Lung (tissue), 12 donors: Measurements from ENCODE around the gene EPS8L1. TPM values are rescaled to one million over a fixed set of nuclear protein-coding genes. Genes with fewer than 3 reads are reported as not detected.
"Not testable (repeated sequence)": the region's sequence is repeated elsewhere in the genome, so short reads cannot be mapped to it uniquely, and the experiment has no call there.

Experiments
- ATAC-seq: fragments of 200-7000 bp; cut with Tn5 transposase; one replicate; pipeline ENCODE4 v1.9.1; 2020; ENCODE audit warnings: moderate number of reproducible peaks; ENCODE audit not compliant: insufficient read depth, low FRiP score
- DNase-seq, 3 donors: peaks; one replicate each; pipeline ENCODE4 v3.0.0-alpha.2; 2013 to 2017
- H3K27ac ChIP-seq, 2 donors: one replicate each; pipeline ENCODE4 v1.5.1; 2013; ENCODE audit warnings: mild to moderate bottlenecking in 2 of 2, moderate library complexity in 2 of 2, control low read depth in 1 of 2, inconsistent platforms in 1 of 2, low read depth in 1 of 2, low read length in 1 of 2
- H3K27me3 ChIP-seq, 3 donors: one replicate each; pipeline ENCODE4 v1.5.1; 2013; ENCODE audit warnings: low read length in 2 of 3; ENCODE audit not compliant: control insufficient read depth in 3 of 3, insufficient read depth in 3 of 3
- H3K36me3 ChIP-seq, 4 donors: one replicate each; pipeline ENCODE4 v1.5.1; 2013; ENCODE audit warnings: low read length in 4 of 4, mild to moderate bottlenecking in 1 of 4, moderate library complexity in 1 of 4; ENCODE audit not compliant: control insufficient read depth in 4 of 4, insufficient read depth in 4 of 4
- H3K4me1 ChIP-seq, 5 donors: one replicate each; pipeline ENCODE4 v1.5.1; 2013; ENCODE audit warnings: low read length in 5 of 5, mild to moderate bottlenecking in 2 of 5, moderate library complexity in 1 of 5; ENCODE audit not compliant: control insufficient read depth in 5 of 5, insufficient read depth in 5 of 5
- H3K4me3 ChIP-seq: one replicate; pipeline ENCODE4 v1.5.1; 2013; ENCODE audit warnings: mild to moderate bottlenecking, control low read depth, moderate library complexity
- H3K9ac ChIP-seq, 2 donors: one replicate each; pipeline ENCODE4 v1.5.1; 2013; ENCODE audit warnings: low read length in 2 of 2, control low read depth in 1 of 2; ENCODE audit not compliant: insufficient read depth in 1 of 2
- H3K9me3 ChIP-seq, 4 donors: one replicate each; pipeline ENCODE4 v1.5.1; 2013; ENCODE audit warnings: low read length in 3 of 4, mild to moderate bottlenecking in 1 of 4, moderate library complexity in 1 of 4; ENCODE audit not compliant: control insufficient read depth in 4 of 4, insufficient read depth in 3 of 4
- WGBS, 2 donors: extraction: QIAGEN DNeasy Blood & Tissue Kit; methylation state at CpG; one replicate each; pipeline ENCODE4 v1.1.7; 2013; 5-methylcytosine and 5-hydroxymethylcytosine counted together
- polyA plus RNA-seq, 2 donors: library from polyadenylated mRNA; stranded (reverse); fragments of 200-250 nt; gene quantifications; one replicate each; pipeline ENCODE4 v1.2.1, GENCODE V29; 2013
- total RNA-seq, 2 donors: library from RNA; depleted of rRNA in 1 of 2; stranded (reverse); fragments of >200 nt in 1 of 2; gene quantifications; one replicate each; pipeline ENCODE4 v1.2.1, GENCODE V29; 2014 to 2021
- TF ChIP-seq, protein P1 (sequence below): IDR thresholded peaks from 2 replicates; pipeline ENCODE4 v1.5.1; 2012; ENCODE audit warnings: mild to moderate bottlenecking; ENCODE audit errors: control extremely low read depth, extremely low read depth
- donor health status: control.
- donor health status: control.
- donor health status: Bipolar disorder and iron deficiency.
- donor health status: healthy.
- donor health status: DM: yes; HTN: yes; CAD: no.

EPS8L1 gene
- total and polyA plus RNA-seq, 4 donors: 19.5 to 61.8 (median 36.8) TPM

DNA sequence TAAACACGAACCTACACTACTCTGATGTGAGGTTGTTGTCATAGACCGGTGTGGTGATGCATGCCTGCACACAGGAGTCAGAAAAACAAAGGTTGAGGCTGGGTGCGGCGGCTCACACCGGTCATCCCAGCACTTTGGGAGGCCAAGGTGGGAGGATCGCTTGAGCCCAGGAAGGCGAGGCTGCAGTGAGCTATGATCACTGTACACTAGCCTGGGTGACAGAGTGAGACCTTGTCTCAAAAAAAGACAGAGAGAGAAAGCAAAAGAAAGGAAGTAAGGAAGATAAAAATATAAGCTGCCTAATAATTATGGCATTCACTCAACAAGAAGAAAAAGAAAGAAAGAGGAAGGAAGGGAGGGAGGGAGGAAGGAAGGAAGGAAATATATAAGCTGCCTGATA lies 46.9 kb upstream of the EPS8L1 start:
- WGBS, 2 donors: 88 to 89% methylated on average over 7 of the region's 7 CpGs
- Histone ChIP-seq H3K9me3 (peaks cover 0 to 2% (median 0%) of the 10 kb centered on the region in 4 donors), H3K4me3 (no peak overlapping the region), H3K27me3 (no peaks in the 10 kb centered on the region), H3K36me3 (peaks cover 0 to 3% (median 0%) of the 10 kb centered on the region in 4 donors), H3K9ac (no peak overlapping the region), H3K27ac (no peak overlapping the region), H3K4me1 (no peaks in the 10 kb centered on the region)
- ATAC-seq (no peak), DNase-seq (no peak)
- TF ChIP-seq, protein P1, sequence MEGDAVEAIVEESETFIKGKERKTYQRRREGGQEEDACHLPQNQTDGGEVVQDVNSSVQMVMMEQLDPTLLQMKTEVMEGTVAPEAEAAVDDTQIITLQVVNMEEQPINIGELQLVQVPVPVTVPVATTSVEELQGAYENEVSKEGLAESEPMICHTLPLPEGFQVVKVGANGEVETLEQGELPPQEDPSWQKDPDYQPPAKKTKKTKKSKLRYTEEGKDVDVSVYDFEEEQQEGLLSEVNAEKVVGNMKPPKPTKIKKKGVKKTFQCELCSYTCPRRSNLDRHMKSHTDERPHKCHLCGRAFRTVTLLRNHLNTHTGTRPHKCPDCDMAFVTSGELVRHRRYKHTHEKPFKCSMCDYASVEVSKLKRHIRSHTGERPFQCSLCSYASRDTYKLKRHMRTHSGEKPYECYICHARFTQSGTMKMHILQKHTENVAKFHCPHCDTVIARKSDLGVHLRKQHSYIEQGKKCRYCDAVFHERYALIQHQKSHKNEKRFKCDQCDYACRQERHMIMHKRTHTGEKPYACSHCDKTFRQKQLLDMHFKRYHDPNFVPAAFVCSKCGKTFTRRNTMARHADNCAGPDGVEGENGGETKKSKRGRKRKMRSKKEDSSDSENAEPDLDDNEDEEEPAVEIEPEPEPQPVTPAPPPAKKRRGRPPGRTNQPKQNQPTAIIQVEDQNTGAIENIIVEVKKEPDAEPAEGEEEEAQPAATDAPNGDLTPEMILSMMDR: no peak

DNA sequence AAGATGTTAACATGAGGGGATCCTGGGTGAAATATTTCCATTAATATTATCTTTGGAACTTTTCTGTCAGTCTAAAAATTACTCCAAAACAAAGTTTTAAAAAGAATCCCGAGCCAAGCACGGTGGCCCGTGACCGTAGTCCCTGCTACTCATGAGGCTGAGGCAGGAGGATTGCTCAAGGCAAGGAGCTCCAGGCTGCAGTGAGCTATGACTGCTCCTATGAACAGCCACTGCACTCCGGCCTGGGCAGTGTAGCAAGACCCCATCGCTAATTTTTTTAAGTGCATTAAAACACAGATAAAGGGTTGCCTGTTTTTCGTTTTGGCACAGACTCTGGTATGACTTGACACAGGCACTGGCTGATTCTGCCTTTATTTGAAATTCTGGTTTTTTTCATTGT lies 44.5 kb upstream of the EPS8L1 start:
- TF ChIP-seq, protein P1: no peak

DNA sequence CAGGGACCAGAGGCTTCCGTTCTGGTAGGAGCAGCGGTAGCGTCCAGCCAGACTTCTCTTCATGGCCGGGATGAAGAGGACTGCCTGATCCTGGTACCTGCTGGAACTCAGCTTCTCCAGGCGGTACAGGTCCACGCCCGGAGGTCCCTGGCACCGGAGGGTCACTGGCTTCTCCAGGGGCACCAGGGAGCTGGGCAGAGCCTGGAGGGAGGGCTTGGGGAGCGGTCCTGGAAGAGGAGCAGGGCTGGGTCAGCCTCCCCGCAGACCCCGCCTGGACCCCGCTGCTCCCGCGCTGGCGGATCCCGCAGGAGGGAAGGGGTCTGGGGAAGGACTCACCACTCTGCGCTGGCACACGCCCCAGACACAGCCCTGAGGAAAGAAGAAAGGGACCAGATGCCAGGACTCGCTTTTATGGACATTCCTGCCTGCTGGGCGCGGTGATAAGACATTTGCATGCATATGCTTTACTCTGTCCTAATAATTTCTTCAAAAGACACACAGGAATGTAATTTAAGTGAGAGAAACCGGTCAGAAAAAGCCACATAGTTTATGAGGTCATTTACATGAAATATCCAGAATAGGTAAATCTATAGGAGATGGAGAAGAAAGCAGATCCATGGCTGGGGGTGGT lies 43.4 kb upstream of the EPS8L1 start:
- H3K9me3 ChIP-seq: no peaks in the 10 kb centered on the region
- no peaks in the 10 kb centered on the region for H3K4me1 ChIP-seq
- H3K9ac ChIP-seq: no peak overlapping the region
- ATAC-seq: no peak
- WGBS, 2 donors: 94% methylated on average over 21 to 22 of the region's 22 CpGs
- TF ChIP-seq, protein P1: no peak
- DNase-seq: no peak
- H3K36me3 ChIP-seq: no peaks in the 10 kb centered on the region
- no peak overlapping the region for H3K4me3 ChIP-seq
- no peak overlapping the region for H3K27ac ChIP-seq
- no peaks in the 10 kb centered on the region for H3K27me3 ChIP-seq

More for the DNA sequence above, 44.5 kb upstream of the EPS8L1 start:
- Histone ChIP-seq H3K9me3 (no peaks in the 10 kb centered on the region), H3K36me3 (no peaks in the 10 kb centered on the region), H3K4me3 (no peak overlapping the region), H3K27me3 (no peaks in the 10 kb centered on the region), H3K4me1 (no peaks in the 10 kb centered on the region), H3K27ac (no peak overlapping the region), H3K9ac (no peak overlapping the region)
- DNase-seq (no peak), ATAC-seq (no peak)
- WGBS, 2 donors: 86 to 96% methylated on average over 7 of the region's 7 CpGs

DNA sequence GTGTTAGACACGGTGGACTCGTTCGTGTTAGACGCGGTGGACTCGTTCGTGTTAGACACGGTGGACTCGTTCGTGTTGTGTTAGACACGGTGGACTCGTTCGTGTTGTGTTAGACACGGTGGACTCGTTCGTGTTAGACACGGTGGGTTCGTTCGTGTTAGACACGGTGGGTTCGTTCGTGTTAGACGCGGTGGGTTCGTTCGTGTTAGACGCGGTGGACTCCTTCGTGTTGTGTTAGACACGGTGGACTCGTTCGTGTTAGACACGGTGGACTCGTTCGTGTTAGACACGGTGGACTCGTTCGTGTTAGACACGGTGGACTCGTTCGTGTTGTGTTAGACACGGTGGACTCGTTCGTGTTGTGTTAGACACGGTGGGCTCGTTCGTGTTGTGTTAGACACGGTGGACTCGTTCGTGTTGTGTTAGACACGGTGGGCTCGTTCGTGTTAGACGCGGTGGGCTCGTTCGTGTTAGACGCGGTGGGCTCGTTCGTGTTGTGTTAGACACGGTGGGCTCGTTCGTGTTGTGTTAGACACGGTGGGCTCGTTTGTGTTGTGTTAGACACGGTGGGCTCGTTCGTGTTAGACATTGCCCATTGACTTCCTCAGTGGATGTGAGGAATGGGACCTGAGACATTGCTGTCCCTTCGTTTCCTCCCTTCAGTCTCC lies 42.6 kb upstream of the EPS8L1 start:
- not testable (repeated sequence) for H3K9me3 ChIP-seq, H3K27ac ChIP-seq, H3K9ac ChIP-seq, H3K4me3 ChIP-seq, H3K36me3 ChIP-seq, ATAC-seq, H3K27me3 ChIP-seq, DNase-seq, H3K4me1 ChIP-seq
- 94% methylated on average over 62 to 67 of the region's 70 CpGs for WGBS, 2 donors
